ENCODE results near the gene SYF2.

GRCh38 chr1:25201006-25201405 lies 31.3 kb downstream of the SYF2 start:
- TF ChIP-seq EZH2 (IDR thresholded peaks at IDR 0.05; ENCODE audit: borderline replicate concordance, low read depth, low read length, severe bottlenecking) = no peak
- TF ChIP-seq, protein P1, sequence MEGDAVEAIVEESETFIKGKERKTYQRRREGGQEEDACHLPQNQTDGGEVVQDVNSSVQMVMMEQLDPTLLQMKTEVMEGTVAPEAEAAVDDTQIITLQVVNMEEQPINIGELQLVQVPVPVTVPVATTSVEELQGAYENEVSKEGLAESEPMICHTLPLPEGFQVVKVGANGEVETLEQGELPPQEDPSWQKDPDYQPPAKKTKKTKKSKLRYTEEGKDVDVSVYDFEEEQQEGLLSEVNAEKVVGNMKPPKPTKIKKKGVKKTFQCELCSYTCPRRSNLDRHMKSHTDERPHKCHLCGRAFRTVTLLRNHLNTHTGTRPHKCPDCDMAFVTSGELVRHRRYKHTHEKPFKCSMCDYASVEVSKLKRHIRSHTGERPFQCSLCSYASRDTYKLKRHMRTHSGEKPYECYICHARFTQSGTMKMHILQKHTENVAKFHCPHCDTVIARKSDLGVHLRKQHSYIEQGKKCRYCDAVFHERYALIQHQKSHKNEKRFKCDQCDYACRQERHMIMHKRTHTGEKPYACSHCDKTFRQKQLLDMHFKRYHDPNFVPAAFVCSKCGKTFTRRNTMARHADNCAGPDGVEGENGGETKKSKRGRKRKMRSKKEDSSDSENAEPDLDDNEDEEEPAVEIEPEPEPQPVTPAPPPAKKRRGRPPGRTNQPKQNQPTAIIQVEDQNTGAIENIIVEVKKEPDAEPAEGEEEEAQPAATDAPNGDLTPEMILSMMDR (IDR thresholded peaks at IDR 0.05; ENCODE audit: extremely low read depth in 1 of 2, insufficient read depth in 1 of 2, low read depth in 1 of 2, low read length in 2 of 2) = no peak
- no peak for TF ChIP-seq MAX (IDR thresholded peaks at IDR 0.05; ENCODE audit: insufficient read depth, insufficient read length)
- TF ChIP-seq POLR2AphosphoS5 (IDR thresholded peaks at IDR 0.05; ENCODE audit: insufficient read depth, low read depth, low read length) = no peak
- no peak for TF ChIP-seq FOS (IDR thresholded peaks at IDR 0.05; ENCODE audit: borderline replicate concordance, insufficient read depth, low read length)
- no peak for TF ChIP-seq JUN (IDR thresholded peaks at IDR 0.05; ENCODE audit: borderline replicate concordance, insufficient read depth, insufficient read length, low read depth)
- TF ChIP-seq MYC (IDR thresholded peaks at IDR 0.05; ENCODE audit: low read depth, low read length) = no peak
- no peak for TF ChIP-seq GATA2 (IDR thresholded peaks at IDR 0.05; ENCODE audit: insufficient read depth, insufficient read length, low read depth, low read length)
- no peak for TF ChIP-seq POLR2A (IDR thresholded peaks at IDR 0.05; ENCODE audit: low read depth, low read length)
